Smooth muscle cell (in vitro differentiated cells): ENCODE measurements around the gene GDF7. TPM values are rescaled to one million over a fixed set of nuclear protein-coding genes. Genes with fewer than 3 reads are reported as not detected.
A peak's percentile ranks its signal among the peaks of the same experiment; 100 is the strongest.

ENCODE experiments used
- DNase-seq: peaks from one replicate; lab custom pipeline; 2025; ENCODE audit not compliant: unreplicated experiment; lab: John Stamatoyannopoulos, UW
- H2AFZ ChIP-seq: fragments of 200-600 bp; sonication (generic); 2 replicates; pipeline ENCODE4 v1.6.0; 2016; ENCODE audit warnings: antibody characterized with exemption, low read depth, mild to moderate bottlenecking
- H3F3A ChIP-seq: fragments of 200-600 bp; sonication (generic); 2 replicates; pipeline ENCODE4 v1.6.0; 2017; ENCODE audit warnings: antibody characterized with exemption, low read depth
- H3K27ac ChIP-seq: fragments of 200-600 bp; sonication (generic); 2 replicates; pipeline ENCODE4 v1.5.1; 2016; ENCODE audit warnings: low read depth, mild to moderate bottlenecking
- H3K27me3 ChIP-seq: fragments of 200-600 bp; sonication (generic); 2 replicates; pipeline ENCODE4 v1.6.1; 2016; ENCODE audit warnings: low read depth, mild to moderate bottlenecking
- H3K36me3 ChIP-seq: fragments of 200-600 bp; sonication (generic); 2 replicates; pipeline ENCODE4 v1.5.1; 2016; ENCODE audit warnings: low read depth
- H3K4me1 ChIP-seq: fragments of 200-600 bp; sonication (generic); 2 replicates; pipeline ENCODE4 v1.5.1; 2016; ENCODE audit warnings: low read depth
- H3K4me2 ChIP-seq: fragments of 200-600 bp; sonication (generic); 2 replicates; pipeline ENCODE4 v1.6.0; 2016; ENCODE audit warnings: mild to moderate bottlenecking
- H3K4me3 ChIP-seq: fragments of 200-600 bp; sonication (generic); 2 replicates; pipeline ENCODE4 v1.5.1; 2016; ENCODE audit warnings: mild to moderate bottlenecking
- H3K79me2 ChIP-seq: fragments of 200-600 bp; sonication (generic); 2 replicates; pipeline ENCODE4 v1.6.0; 2016; ENCODE audit warnings: low read depth, mild to moderate bottlenecking
- H3K9ac ChIP-seq: fragments of 200-600 bp; sonication (generic); 2 replicates; pipeline ENCODE4 v1.6.0; 2016; ENCODE audit warnings: low read depth
- H3K9me3 ChIP-seq: fragments of 200-600 bp; sonication (generic); replicated peaks from 2 replicates; pipeline ENCODE4 v1.5.1; 2016; ENCODE audit warnings: low read depth
- H4K20me1 ChIP-seq: fragments of 200-600 bp; sonication (generic); 2 replicates; pipeline ENCODE4 v1.6.0; 2016; ENCODE audit warnings: low read depth
- CTCF ChIP-seq: fragments of 200-600 bp; sonication (generic); IDR thresholded peaks from 2 replicates; pipeline ENCODE4 v1.5.1; 2017; ENCODE audit warnings: borderline replicate concordance, mild to moderate bottlenecking, antibody characterized with exemption; ENCODE audit not compliant: insufficient read depth, poor library complexity, severe bottlenecking
- WGBS: methylation state at CpG from one replicate; pipeline ENCODE4 v1.1.7; 2016; ENCODE audit warnings: low lambda C conversion rate; 5-methylcytosine and 5-hydroxymethylcytosine counted together
- polyA plus RNA-seq: library from polyadenylated mRNA; unstranded; fragments of >200 nt; fragmentation: Nextera tagmentation; extraction: Ambion mirVana; gene quantifications from 2 replicates; pipeline ENCODE4 v1.2.1, GENCODE V29; 2016
- total RNA-seq: library from RNA; depleted of rRNA; stranded (reverse); fragments of >200 nt; gene quantifications from 2 replicates; pipeline ENCODE4 v1.2.3, GENCODE V29; 2014

GDF7 gene
- total and polyA plus RNA-seq, 2 experiments from 2014 or later: under 0.01 TPM; not detected in 1

DNA sequence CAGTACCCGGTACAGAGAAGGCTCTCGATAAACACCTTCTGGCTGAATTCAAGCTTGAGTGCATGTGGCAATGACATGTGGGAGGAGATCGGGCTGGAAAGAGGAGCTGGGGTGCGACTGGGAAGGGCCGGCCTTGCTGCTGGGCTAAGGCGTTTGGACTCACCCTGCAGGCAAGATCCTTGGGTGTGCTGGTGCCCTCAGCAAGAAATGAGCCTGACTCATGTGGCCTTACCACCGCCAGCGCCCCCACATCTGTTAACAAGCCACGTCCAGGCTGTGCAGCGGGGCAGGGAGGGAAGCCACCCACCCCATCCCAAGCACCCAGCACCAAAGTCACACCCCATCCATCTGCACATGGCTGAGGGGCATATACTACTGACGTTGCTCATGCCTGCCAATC, 17.4 kb upstream of the GDF7 start:
- no peak overlapping the region for H3K4me3 ChIP-seq
- no peaks in the 10 kb centered on the region for H3K9me3 ChIP-seq
- no peak for TF ChIP-seq CTCF
- H3K27ac ChIP-seq: no peak overlapping the region
- H2AFZ ChIP-seq: no peak overlapping the region
- H3F3A ChIP-seq: no peaks in the 10 kb centered on the region
- no peak for DNase-seq
- 85% methylated on average over 11 of the region's 11 CpGs for WGBS
- no peaks in the 10 kb centered on the region for H3K27me3 ChIP-seq
- no peaks in the 10 kb centered on the region for H3K36me3 ChIP-seq
- peaks cover 6% of the 10 kb centered on the region for H3K4me1 ChIP-seq
- H4K20me1 ChIP-seq: peaks cover 14% of the 10 kb centered on the region
- no peak overlapping the region for H3K9ac ChIP-seq
- H3K79me2 ChIP-seq: peaks cover 9% of the 10 kb centered on the region
- H3K4me2 ChIP-seq: peak overlapping the region; percentile 93

DNA sequence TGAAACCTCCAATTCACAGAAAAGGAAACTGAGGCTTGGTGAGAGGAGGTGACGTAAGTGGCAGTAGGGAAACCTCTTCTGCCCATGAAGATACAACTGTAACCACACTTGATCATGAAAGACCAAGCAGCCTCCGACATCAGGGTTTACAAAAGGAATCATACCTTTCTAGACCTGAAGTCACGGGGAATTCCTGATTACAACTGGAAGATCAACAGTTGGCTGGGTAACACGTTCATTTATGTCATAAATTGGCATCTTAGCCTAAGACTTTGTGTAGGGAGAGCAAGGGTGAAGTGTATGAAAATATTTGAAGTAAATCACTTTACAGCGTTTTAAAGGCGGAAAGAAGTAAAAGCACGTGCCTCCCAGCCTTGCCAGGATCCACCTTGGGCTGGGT, 17.0 kb upstream of the GDF7 start:
- no peak for DNase-seq
- Histone ChIP-seq H3K4me2 (peak overlapping the region; percentile 93), H3K27ac (no peak overlapping the region), H4K20me1 (peaks cover 14% of the 10 kb centered on the region), H3K36me3 (no peaks in the 10 kb centered on the region), H3K79me2 (peaks cover 9% of the 10 kb centered on the region), H3K9me3 (no peaks in the 10 kb centered on the region), H3K27me3 (no peaks in the 10 kb centered on the region), H3K4me3 (peak overlapping the region; percentile 93), H3F3A (no peaks in the 10 kb centered on the region), H2AFZ (no peak overlapping the region), H3K4me1 (peaks cover 6% of the 10 kb centered on the region), H3K9ac (peak overlapping the region; percentile 92)
- 90% methylated on average over 7 of the region's 7 CpGs for WGBS
- TF ChIP-seq CTCF: no peak

DNA sequence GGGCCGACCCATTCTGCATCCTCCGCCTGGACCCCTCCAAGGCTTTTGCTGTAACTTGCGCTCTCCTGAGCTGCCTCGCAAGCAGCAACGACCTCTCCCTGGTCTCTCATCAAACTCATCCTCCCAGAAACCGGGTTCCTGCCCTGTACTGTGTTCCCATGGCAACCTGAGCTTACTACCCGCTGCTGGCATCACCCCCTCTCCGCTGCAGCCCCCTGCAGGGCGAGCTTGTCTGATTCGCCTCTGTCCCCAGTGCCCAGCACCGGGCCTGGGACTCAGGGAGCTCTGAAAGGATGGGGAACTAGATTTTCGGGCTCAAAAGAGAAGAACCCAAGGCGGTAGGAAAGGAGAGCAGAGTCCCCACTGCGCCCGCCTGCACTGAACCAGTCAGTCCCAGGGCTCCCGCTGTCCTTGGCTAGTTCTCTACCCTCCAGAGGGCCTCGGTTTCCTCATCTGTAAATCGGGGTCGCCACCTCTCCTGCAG, 16.5 kb upstream of the GDF7 start:
- H3K9ac ChIP-seq: peak overlapping the region; percentile 92
- H3K9me3 ChIP-seq: no peaks in the 10 kb centered on the region
- H3K36me3 ChIP-seq: no peaks in the 10 kb centered on the region
- TF ChIP-seq CTCF: no peak
- peaks cover 14% of the 10 kb centered on the region for H4K20me1 ChIP-seq
- peak overlapping the region; percentile 68 for H3K27ac ChIP-seq
- H3K4me2 ChIP-seq: peak overlapping the region; percentile 93
- peak overlapping the region; percentile 88 for H2AFZ ChIP-seq
- peak overlapping the region; percentile 93 for H3K4me3 ChIP-seq
- no peak for DNase-seq
- no peaks in the 10 kb centered on the region for H3K27me3 ChIP-seq
- peaks cover 6% of the 10 kb centered on the region for H3K4me1 ChIP-seq
- 14% methylated on average over 19 of the region's 19 CpGs for WGBS
- H3K79me2 ChIP-seq: peaks cover 9% of the 10 kb centered on the region
- H3F3A ChIP-seq: no peaks in the 10 kb centered on the region

DNA sequence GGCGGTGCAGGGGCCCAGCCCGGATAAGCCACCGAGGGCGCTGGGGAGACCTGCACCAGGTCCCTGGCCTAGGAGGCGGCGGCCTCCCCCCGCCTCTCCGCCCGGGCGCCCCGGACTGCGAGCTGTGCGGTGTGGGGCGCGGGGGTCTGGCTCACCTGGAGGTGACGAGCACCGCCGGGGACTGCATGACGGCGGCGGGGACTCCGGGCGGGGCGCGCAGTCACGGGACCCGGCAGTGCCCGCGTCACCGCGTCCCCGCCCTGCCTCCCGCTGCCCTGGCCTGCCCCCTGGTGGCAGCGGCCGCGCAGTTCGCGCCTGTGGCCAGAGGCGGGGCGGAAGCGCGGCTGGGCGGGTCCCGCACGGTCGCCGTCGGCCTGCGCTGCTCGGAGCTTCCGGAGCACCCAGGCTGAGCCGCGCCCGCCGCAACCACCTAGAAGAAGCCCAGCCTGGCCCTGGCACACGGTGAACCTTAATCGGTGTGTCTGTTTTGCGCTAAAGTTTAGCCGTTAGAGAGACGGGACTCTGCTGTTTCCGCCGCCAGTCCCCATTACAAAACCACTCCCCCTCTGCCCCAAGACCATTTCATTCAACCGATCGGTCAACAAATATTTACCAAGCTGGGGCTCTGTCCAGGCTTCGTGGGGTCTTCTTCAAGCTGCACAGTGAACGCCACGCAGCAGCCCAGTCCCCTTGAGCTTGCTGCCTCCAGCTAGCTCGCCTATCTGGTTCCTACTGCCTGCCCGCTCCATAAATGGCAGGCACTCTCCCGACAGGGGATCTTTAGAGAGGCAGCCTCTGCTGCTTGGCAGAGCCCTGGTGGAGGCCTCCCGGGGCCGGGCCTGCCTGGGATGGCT, 15.8 kb upstream of the GDF7 start, which contains the start of gene HS1BP3:
HS1BP3 (minus strand) TSS at position 222 of the 854 bp plus-strand sequence; CDS start at position 187, 35 bp downstream.
- H3F3A ChIP-seq: no peaks in the 10 kb centered on the region
- no peaks in the 10 kb centered on the region for H3K27me3 ChIP-seq
- 3% methylated on average over 49 of the region's 72 CpGs for WGBS
- H3K9me3 ChIP-seq: no peaks in the 10 kb centered on the region
- H3K9ac ChIP-seq: peak within 1 kb of the TSS; percentile 92
- H3K27ac ChIP-seq: peak within 1 kb of the TSS; percentile 68
- H4K20me1 ChIP-seq: peaks cover 14% of the 10 kb centered on the region
- no peaks in the 10 kb centered on the region for H3K36me3 ChIP-seq
- DNase-seq: peak; percentile 51
- peak; percentile 86 for TF ChIP-seq CTCF
- H3K4me1 ChIP-seq: peaks cover 6% of the 10 kb centered on the region
- H3K4me2 ChIP-seq: peak within 1 kb of the TSS; percentile 93
- peaks cover 9% of the 10 kb centered on the region for H3K79me2 ChIP-seq
- H3K4me3 ChIP-seq: peak within 1 kb of the TSS; percentile 93
- H2AFZ ChIP-seq: peak within 1 kb of the TSS; percentile 99
